Measurements from ENCODE around the gene MYO18B.
"Not testable (repeated sequence)": the region's sequence is repeated elsewhere in the genome, so short reads cannot be mapped to it uniquely, and the experiment has no call there.

The MYO18B gene

GRCh38 chr22:25955323-25955722, 213.3 kb downstream of the MYO18B start:
- DNase-seq: no peak

- peak in 1 of 2 experiments; percentile 1 for DNase-seq
Measured at GRCh38 chr22:25956801-25957200, 214.8 kb downstream of the MYO18B start.

- no peak for DNase-seq
Measured at GRCh38 chr22:25959818-25960774, 218.1 kb downstream of the MYO18B start.

DNA sequence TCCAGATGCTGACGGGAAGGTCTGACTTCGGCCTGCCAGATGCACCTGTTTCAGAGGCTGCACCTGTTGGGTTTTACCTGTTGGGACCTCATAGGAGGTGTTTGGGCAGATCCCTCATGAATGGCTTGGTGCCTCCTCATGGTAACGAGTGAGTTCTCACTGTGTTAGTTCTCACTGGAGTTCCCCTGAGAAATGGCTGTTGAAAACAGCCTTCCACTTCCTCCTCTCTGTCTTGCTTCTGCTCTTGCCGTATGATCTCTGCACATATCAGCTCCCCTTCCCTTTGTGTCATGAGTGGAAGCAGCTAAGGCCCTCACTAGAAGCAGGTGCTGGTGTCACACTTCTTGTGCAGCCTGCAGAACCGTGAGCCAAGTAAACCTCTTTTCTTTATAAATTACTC, 219.7 kb downstream of the MYO18B start:
- DNase-seq: no peak

DNA sequence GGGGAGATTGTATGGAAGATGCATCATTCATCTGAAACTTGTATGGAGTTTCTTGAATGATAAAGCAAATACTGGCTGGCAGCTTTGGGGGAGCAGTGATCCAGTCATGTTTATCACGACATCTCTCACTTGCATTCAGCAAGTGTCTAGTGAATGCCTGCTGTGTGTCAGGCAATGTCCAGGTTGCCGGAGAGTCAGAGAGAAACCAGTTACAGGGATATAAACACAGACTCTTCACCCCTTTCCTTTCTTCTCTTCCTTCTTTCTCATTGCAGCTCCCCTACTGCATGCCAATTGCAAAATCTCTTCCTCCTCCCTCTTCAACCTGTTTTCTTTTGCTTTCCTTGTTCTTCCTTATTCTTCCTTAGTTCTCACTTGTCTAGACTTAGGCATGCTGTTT, 220.7 kb downstream of the MYO18B start:
- DNase-seq: no peak

DNA sequence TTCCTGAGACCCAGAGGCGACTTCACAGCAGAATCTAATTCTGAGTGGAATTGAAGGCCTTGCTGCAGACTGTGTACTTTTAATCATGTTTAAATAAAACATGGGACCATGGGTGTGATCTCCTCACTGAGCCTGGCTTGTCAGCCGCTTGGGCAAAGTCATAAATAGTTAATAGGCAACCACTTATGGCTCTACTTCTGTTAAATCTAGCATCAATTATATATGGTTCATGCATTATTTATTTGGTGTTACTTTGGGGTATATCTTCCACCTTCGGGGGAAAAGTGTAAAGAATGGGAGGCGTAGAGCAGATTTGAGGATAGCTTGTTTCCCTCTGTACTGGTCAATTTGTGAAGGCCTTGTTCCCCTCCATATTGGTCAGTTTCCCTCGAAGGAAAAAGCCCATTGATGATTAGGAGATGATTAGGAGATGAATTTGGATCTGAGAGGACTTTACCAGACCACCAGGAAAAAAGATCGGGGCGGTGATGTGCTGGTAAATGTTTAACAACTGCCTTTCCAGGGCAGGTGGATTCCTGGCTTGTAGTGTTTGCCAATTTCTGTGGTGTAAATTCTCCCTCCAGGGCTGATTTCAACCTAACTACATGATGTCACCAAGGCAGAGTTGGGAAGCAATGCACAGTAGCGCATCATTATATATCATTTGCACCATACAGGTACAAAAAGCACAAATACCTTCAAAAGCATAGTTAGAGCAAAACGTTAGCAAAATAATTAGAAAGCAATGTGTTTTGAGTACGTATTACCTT, 223.2 kb downstream of the MYO18B start:
- DNase-seq: no peak

DNA sequence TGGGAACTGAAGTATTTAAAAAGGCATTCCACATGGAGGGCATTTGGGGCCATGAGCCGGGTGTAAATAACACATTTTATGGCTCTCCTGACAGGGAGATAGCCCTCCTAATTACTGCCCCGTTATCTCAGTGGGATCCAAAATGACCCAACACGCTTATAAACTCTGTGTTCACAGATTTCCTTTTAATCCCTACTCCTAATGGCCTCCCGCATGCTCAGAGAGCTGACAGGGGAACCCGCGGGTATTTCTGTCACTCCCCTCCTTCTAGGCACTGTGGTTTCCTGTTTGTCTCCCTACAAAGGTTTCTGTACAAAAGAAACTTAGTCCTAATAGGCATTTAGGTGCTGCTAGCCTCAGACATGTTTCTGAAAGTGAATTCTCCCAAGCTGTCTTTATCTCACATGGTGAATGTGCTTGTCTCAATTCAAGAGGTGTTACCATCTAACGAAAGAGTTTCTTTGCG, 224.5 kb downstream of the MYO18B start:
- DNase-seq: peak in 1 of 2 experiments; percentile 39

DNA sequence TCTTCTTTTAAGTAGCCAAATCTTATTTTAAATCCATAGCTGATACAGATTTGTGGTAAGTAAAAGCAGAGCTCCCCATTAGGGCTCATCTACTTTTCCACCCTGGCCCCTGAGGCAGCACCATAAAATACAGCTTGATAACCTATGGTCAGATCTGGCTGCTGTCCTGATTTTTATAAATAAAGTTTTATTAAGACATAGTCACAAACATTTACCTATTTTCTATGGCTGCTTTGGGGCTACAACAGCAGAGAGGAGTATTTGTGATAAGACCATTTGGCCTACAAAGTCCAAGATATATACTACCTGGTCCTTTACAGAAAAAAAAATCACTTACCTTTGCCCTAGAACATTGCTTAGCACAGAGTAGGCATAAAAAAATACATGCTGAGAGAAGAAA, 227.3 kb downstream of the MYO18B start:
- no peak for DNase-seq

- no peak for DNase-seq
Measured at GRCh38 chr22:25969901-25970300, 227.9 kb downstream of the MYO18B start.

DNA sequence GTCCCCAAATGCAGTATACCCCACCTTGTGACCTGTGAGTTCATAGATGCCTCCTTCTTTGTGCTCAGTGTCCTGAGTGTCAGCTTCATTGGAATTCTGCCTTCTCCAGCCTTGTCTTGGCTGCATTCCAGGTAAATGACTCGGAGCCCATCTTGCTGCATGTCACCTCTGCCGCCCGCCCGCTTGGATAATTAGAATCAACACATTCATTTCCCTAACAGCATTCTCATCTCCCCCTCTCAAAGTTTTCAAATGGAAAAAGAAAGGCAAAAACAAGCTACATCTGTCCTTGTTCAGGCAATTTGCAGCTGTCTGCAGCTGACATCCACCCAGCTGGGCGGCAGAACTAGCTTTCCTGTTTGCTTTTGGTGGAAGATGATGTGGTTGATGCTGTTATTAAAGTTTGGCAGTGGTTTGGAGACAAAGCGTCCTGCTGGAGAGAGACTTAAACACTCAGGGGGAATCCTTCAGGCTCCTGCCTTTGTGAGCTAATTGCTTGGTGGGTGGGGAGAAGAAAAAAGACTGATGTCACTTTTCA, 228.5 kb downstream of the MYO18B start:
- no peak for DNase-seq

- no peak for DNase-seq
Measured at GRCh38 chr22:25970999-25971811, 229.2 kb downstream of the MYO18B start.

GRCh38 chr22:25972397-25972796, 230.4 kb downstream of the MYO18B start:
- DNase-seq: no peak

DNA sequence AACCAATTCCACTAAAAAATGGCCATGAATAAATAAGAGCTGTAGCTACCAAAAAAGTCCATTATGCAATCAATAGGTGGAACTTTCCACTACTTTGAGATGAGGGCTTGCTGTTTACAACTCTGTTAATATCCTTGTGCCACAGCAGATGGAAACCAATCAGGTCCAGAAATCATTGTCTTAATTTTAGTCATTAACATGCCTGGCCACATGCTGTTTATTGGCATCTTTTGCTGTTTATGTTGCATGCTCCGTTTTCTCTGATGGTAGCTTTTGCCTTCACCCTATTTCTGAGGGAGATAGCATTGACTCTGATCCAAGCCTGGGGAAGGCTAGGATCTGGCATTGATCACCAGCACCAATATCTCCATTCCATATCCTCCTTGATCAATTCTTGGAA, 234.4 kb downstream of the MYO18B start:
- no peak for DNase-seq

- DNase-seq: no peak
Measured at GRCh38 chr22:25979968-25980367, 238.0 kb downstream of the MYO18B start.

- DNase-seq: not testable (repeated sequence)
Measured at GRCh38 chr22:25984911-25985310, 242.9 kb downstream of the MYO18B start.

- peak; percentile 68 to 70 for DNase-seq
Measured at GRCh38 chr22:25987948-25988347, 246.0 kb downstream of the MYO18B start.

- no peak for DNase-seq
Measured at GRCh38 chr22:25990940-25991339, 249.0 kb downstream of the MYO18B start.

GRCh38 chr22:25992331-25992730, 250.3 kb downstream of the MYO18B start:
- DNase-seq: no peak

DNA sequence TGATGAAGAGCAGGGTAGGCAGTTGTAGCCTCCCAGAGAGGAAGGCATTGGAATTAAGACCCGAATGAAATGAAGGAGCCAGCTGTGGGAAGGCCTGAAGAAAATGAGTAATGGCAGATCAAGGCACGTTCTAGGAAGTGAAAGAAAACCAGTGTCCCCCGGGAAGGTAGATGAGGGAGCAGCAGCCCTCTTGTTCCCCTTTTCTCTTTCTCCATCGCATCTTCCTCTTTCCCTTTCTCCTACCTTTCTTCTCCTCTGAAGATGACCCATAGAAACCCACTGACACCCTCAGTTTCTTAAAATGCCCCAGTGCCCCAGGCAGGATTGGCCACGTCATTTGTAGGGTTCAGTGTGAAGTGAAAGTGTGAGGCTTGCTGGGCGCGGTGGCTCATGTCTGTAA, 254.7 kb downstream of the MYO18B start:
- no peak for DNase-seq

DNA sequence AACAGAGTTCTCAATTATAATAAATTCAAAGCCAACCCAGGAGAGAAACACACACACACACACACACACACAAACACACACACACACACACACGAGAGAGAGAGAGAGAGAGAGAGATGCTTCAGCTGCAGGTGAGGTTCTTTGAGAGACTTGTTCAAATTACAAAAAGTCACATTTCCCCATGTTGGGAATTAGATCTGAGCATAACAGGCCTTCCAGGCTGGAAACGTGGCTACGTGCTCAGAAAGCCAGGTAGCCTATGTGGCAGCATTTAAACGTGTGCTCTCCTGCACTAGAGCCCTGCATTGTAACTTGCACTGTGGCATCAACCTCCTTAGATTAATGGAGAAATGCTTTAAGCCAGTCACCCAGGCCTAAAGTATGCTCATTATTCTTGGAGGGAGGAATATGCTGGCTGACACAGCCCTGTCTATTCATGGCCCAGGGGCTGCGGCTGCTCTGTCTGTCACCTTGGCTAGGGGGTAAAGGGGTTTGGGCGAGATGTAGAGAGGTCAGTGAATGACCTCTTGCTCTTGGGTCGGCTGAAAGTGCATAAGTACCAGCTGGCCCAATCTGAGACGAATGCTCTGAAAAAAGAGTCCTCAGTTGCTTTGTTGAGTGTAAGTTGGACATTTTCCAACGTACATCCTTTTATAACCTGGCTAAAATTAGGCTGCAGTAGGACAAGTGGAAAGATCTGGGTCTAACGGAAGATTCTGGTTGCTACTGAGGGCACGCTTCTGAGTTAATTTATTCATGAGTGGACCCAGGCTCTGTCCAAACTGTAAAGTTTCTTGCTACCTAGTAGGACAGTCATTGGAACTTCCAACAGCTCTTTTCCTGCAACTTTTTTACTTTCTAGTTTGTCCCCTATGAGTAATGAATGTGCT, 256.1 kb downstream of the MYO18B start:
- DNase-seq: no peak

DNA sequence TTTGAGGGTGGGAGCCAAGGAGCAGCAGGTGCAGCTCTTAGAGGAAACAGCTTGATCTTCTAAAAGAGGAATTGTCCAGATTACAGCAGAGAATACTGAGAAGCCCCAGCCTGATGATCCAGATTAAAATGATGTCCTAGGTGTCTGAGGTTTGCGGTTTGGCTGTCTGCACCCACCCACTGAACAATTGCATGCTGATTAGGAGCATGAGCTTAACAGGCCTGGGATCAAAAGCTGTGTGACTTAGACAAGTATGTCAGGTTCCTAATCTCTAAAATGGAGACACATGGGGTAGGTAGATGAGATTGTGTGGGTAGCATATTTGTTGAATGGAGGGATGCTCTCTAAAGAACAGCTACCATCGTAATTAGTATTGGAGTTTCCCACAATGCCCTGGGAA, 260.5 kb downstream of the MYO18B start:
- DNase-seq: no peak

DNA sequence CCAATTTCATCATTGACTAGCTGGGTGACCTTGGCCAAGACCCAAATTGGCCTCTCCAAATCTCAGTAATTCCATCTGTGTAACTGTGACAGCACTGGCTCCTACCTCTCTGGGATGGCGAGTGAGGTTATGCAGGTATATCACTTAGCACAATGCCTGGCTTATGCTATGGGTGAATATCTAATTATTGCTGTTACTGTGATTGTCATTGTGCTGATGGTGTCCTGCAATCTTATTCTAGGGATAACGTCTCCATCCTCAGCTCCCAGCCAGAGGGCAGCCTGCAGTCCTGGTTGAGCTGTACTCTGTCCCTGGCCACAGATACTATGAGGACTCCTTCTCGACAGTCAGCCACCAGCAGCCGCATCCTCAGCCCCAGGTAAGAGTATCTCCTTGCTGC, 262.5 kb downstream of the MYO18B start:
- no peak for DNase-seq

Data from Kasumi-1 (cell line).